Tibial nerve (tissue), 3 donors: ENCODE results near the gene PSORS1C1.

Experiments
- CTCF ChIP-seq, 5 experiments: fragments of 200-600 bp in 3 of 5; fragments of 450-650 bp in 2 of 5; sonication (generic) in 3 of 5; IDR thresholded peaks; one replicate each; pipeline ENCODE4 v1.5.1; 2016 to 2019; ENCODE audit warnings: antibody characterized with exemption in 5 of 5, mild to moderate bottlenecking in 3 of 5, moderate library complexity in 2 of 5
- POLR2A ChIP-seq, 2 donors: fragments of 450-650 bp; IDR thresholded peaks; one replicate each; pipeline ENCODE4 v1.6.1; 2017; ENCODE audit warnings: antibody characterized with exemption in 2 of 2, mild to moderate bottlenecking in 2 of 2, moderate library complexity in 2 of 2

- TF ChIP-seq CTCF (IDR thresholded peaks at IDR 0.05): no peak
- TF ChIP-seq POLR2A (IDR thresholded peaks at IDR 0.05): no peak
Observed at GRCh38 chr6:31170600-31170881, 55.9 kb downstream of the PSORS1C1 start, which contains the start of gene POU5F1.
